A549 (cell line): ENCODE measurements around the gene AHR. TPM values are rescaled to one million over a fixed set of nuclear protein-coding genes. Genes with fewer than 3 reads are reported as not detected.

Experiments used
- ATAC-seq, 2 experiments: fragments of 200-7000 bp in 1 of 2; fragments of >200 bp in 1 of 2; cut with Nextera tagmentation in 1 of 2; cut with Tn5 transposase in 1 of 2; 3 replicates each; pipeline versions ENCODE4 v1.8.0 to v1.9.1; 2018 to 2020; ENCODE audit warnings: mild to moderate bottlenecking in 1 of 2, moderate library complexity in 1 of 2
- CTCF ChIA-PET: fragments of 300-600 bp; sonication (Branson Sonifier 250); formaldehyde crosslinking; extraction: SDS; loops from one replicate; lab custom pipeline; 2021; ENCODE audit warnings: antibody characterized with exemption, inconsistent platforms; lab: Yijun Ruan, JAX
- POLR2A ChIA-PET: fragments of 350-600 bp; formaldehyde crosslinking; extraction: SDS; loops from one replicate; lab custom pipeline; 2021; ENCODE audit warnings: antibody characterized with exemption, inconsistent platforms; lab: Yijun Ruan, JAX
- DNase-seq, 2 experiments: peaks; one replicate each; pipeline versions ENCODE4 v3.0.0 to v3.0.0-alpha.2; 2011 to 2016; ENCODE audit warnings: low read depth in 1 of 2, low spot score in 1 of 2
- FAIRE-seq: peaks from 2 replicates; lab custom pipeline; 2011; peaks lifted over from hg19 to GRCh38; lab: Jason Lieb, UNC
- H3K27ac ChIP-seq, 2 experiments: fragments of >200 bp; sonication (Bioruptor Twin); formaldehyde crosslinking; 3 replicates each; pipeline ENCODE4 v1.5.1; 2016 to 2017
- H3K4me1 ChIP-seq: fragments of >200 bp; sonication (Bioruptor Twin); formaldehyde crosslinking; 3 replicates; pipeline ENCODE4 v1.6.1; 2016
- H3K4me2 ChIP-seq: fragments of >200 bp; sonication (Bioruptor Twin); formaldehyde crosslinking; 3 replicates; pipeline ENCODE4 v1.6.1; 2016
- H3K4me3 ChIP-seq: fragments of >200 bp; sonication (Bioruptor Twin); formaldehyde crosslinking; 3 replicates; pipeline ENCODE4 v1.5.1; 2016
- H3K9me3 ChIP-seq: fragments of >200 bp; sonication (Bioruptor Twin); formaldehyde crosslinking; 3 replicates; pipeline ENCODE4 v1.6.1; 2016
- BCL3 ChIP-seq: fragments of >200 bp; sonication (Bioruptor Twin); formaldehyde crosslinking; IDR thresholded peaks from 3 replicates; pipeline ENCODE4 v1.6.1; 2016
- CHD2 ChIP-seq: fragments of 150-350 bp; IDR thresholded peaks from 2 replicates; pipeline ENCODE4 v1.6.1; 2014; ENCODE audit warnings: low read length; ENCODE audit not compliant: partially characterized antibody
- CHD4 ChIP-seq: fragments of 200-600 bp; sonication (generic); IDR thresholded peaks from 2 replicates; pipeline ENCODE4 v1.6.1; 2016; ENCODE audit warnings: antibody characterized with exemption, mild to moderate bottlenecking, borderline replicate concordance
- CTCF ChIP-seq: fragments of >200 bp; sonication (Bioruptor Twin); formaldehyde crosslinking; IDR thresholded peaks from 3 replicates; pipeline ENCODE4 v1.5.1; 2016
- ELK1 ChIP-seq: fragments of 150-350 bp; IDR thresholded peaks from 2 replicates; pipeline ENCODE4 v1.6.1; 2014; ENCODE audit warnings: low read depth, mild to moderate bottlenecking, low read length
- FOSL2 ChIP-seq, 2 experiments: fragments of 450-650 bp in 1 of 2; fragments of >200 bp in 1 of 2; sonication (Bioruptor Twin) in 1 of 2; formaldehyde crosslinking; IDR thresholded peaks; 2 replicates each; pipeline versions ENCODE4 v1.5.0 to v1.6.1; 2016 to 2020; ENCODE audit warnings: mild to moderate bottlenecking in 1 of 2, moderate library complexity in 1 of 2
- HDAC2 ChIP-seq: fragments of 200-600 bp; sonication (generic); IDR thresholded peaks from 2 replicates; pipeline ENCODE4 v1.6.1; 2016
- HEYL ChIP-seq: fragments of 250-450 bp; sonication (Bioruptor Pico); IDR thresholded peaks from 2 replicates; pipeline ENCODE4 v1.8.0; 2021; ENCODE audit warnings: mild to moderate bottlenecking, moderate library complexity
- HMGXB4 ChIP-seq: fragments of 250-450 bp; sonication (Bioruptor Pico); IDR thresholded peaks from 2 replicates; pipeline ENCODE4 v1.5.0; 2021; ENCODE audit warnings: mild to moderate bottlenecking, moderate library complexity, borderline replicate concordance
- HOXA7 ChIP-seq: fragments of 250-450 bp; sonication (Bioruptor Pico); IDR thresholded peaks from 2 replicates; pipeline ENCODE4 v1.5.0; 2020; ENCODE audit warnings: mild to moderate bottlenecking, moderate library complexity
- HOXB13 ChIP-seq: fragments of 250-450 bp; sonication (Bioruptor Pico); IDR thresholded peaks from 2 replicates; pipeline ENCODE4 v1.5.0; 2020; ENCODE audit warnings: low read depth, mild to moderate bottlenecking, moderate library complexity
- MYC ChIP-seq: IDR thresholded peaks from 2 replicates; pipeline ENCODE4 v1.6.1; 2012; ENCODE audit warnings: mild to moderate bottlenecking, inconsistent platforms, low read length, improper control_type of control experiment, borderline replicate concordance
- POLR2AphosphoS2 ChIP-seq: conservative IDR thresholded peaks from 2 replicates; pipeline ENCODE4 v1.6.1; 2012; ENCODE audit warnings: low read length, improper control_type of control experiment, inconsistent platforms
- RAD21 ChIP-seq, 2 experiments: fragments of >200 bp in 1 of 2; sonication (Bioruptor Twin) in 1 of 2; formaldehyde crosslinking in 1 of 2; IDR thresholded peaks in 1 of 2; conservative IDR thresholded peaks in 1 of 2; 2 replicates in 1 of 2; 3 replicates in 1 of 2; pipeline ENCODE4 v1.6.1; 2012 to 2018; ENCODE audit warnings: inconsistent platforms in 1 of 2
- REST ChIP-seq: fragments of 200-600 bp; sonication (generic); IDR thresholded peaks from 2 replicates; pipeline ENCODE4 v1.6.1; 2016; ENCODE audit warnings: antibody characterized with exemption, mild to moderate bottlenecking, moderate library complexity
- RFX5 ChIP-seq: fragments of 450-650 bp; IDR thresholded peaks from 2 replicates; pipeline ENCODE4 v1.7.1; 2014; ENCODE audit warnings: antibody characterized with exemption, mild to moderate bottlenecking, moderate library complexity
- USF2 ChIP-seq: fragments of 450-650 bp; IDR thresholded peaks from 2 replicates; pipeline ENCODE4 v1.6.1; 2014; ENCODE audit warnings: antibody characterized with exemption
- WGBS: methylation state at CpG from one replicate; pipeline ENCODE4 v1.1.6; 2017; ENCODE audit errors: missing lambda C conversion rate; 5-methylcytosine and 5-hydroxymethylcytosine counted together
- polyA plus RNA-seq, 4 experiments: library from polyadenylated mRNA; depleted of rRNA in 3 of 4; stranded (reverse); fragments of >200 nt; fragmentation: RNase III in 1 of 4; extraction: RNeasy Plus Mini Kit Qiagen cat#74134 plus additional on column Dnase treatment in 1 of 4; gene quantifications; 2 replicates in 3 of 4; 3 replicates in 1 of 4; pipeline ENCODE4 v1.2.3, GENCODE V29; 2011 to 2017

Gene AHR
- polyA plus RNA-seq, 2 of the 4 experiments (the other 2 are of a cell fraction): 9.1 to 14.3 TPM

GRCh38 chr7:17319164-17320101 lies 21.0 kb downstream of the AHR start:
- no peak for DNase-seq
- ChIA-PET CTCF (interaction anchor here (1.3 to 1.4 kb wide), 2 partner anchors 18 to 42 kb away, joined by 3 to 5 read pairs; no protein-coding TSS in a partner anchor), POLR2A (interaction anchor here (0.5 kb wide), 1 partner anchor 238 kb away, joined by 4 read pairs; no protein-coding TSS in a partner anchor)
- FAIRE-seq: peak; percentile 79
- no peak for TF ChIP-seq HMGXB4 (CRISPR knock-in tag)
- no peak for TF ChIP-seq CHD4
- TF ChIP-seq CHD2: no peak
- TF ChIP-seq HOXA7 (CRISPR knock-in tag): no peak
- TF ChIP-seq REST: no peak
- no peak for TF ChIP-seq RFX5
- TF ChIP-seq HOXB13 (CRISPR knock-in tag): no peak
- no peak for TF ChIP-seq HDAC2
- no peak for TF ChIP-seq BCL3
- TF ChIP-seq USF2: no peak
- no peak for TF ChIP-seq RAD21 (conservative IDR thresholded peaks at IDR 0.05 in 1 of 2, IDR thresholded peaks at IDR 0.05 in 1 of 2)
- no peak for TF ChIP-seq HEYL (CRISPR knock-in tag)
- no peak for TF ChIP-seq FOSL2 (IDR thresholded peaks at IDR 0.05)
- no peak for TF ChIP-seq FOSL2 (CRISPR knock-in tag; IDR thresholded peaks at IDR 0.05)
- TF ChIP-seq CTCF: no peak
- no peak for TF ChIP-seq ELK1
- no peak for TF ChIP-seq POLR2AphosphoS2
- TF ChIP-seq MYC: no peak
- WGBS: 87% methylated on average over 4 of the region's 4 CpGs
- Histone ChIP-seq H3K9me3 (no peaks in the 10 kb centered on the region), H3K27ac (peak overlapping the region; percentile 73 to 78), H3K4me2 (peak overlapping the region; percentile 82), H3K4me3 (0 out of 3 replicates have a peak overlapping the region, but pooled peaks have one; percentile 10), H3K4me1 (peaks cover 84% of the 10 kb centered on the region)
- ATAC-seq: peak in 1 of 2 experiments; percentile 20; a peak in 2 of 6 replicates
